Hematopoietic multipotent progenitor cell treated with erythropoietin and hydrocortisone succinate and interleukin-3 and kit ligand, for 15 days (in vitro differentiated cells): Measurements from ENCODE around the gene SMG6.
"Not testable (repeated sequence)": the region's sequence is repeated elsewhere in the genome, so short reads cannot be mapped to it uniquely, and the experiment has no call there.

ENCODE experiments used
- DNase-seq: peaks from one replicate; pipeline ENCODE4 v3.0.0-alpha.2; 2015; ENCODE audit warnings: low spot score

The SMG6 gene

DNA sequence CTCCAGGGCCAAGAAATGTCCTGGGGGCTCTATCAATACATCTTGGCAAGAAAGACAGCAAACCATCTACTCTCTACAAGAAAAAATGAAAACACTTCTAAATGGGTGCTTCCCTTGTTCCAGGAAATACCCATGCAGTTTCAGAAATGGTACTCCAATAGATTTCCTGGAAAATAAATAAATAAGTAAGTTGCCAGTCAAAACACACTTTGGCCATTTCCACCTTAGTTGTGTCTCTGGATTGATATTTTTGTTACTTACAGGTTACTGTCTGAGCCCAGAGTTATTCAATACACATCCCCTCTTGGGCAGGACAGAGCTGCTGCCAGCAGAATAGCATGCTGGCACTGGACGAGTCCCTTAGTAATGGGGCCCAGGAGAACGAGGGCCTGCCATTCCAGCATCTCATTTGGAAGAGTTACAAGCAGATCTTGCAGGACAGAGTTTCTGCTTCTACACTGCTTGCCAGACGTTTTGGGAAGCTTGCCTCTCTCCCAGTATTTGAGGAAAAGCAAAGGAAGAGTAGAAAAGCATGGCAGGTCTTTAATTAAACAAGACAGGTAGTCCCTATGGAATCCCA, 100.5 kb downstream of the SMG6 start:
- DNase-seq = no peak

DNA sequence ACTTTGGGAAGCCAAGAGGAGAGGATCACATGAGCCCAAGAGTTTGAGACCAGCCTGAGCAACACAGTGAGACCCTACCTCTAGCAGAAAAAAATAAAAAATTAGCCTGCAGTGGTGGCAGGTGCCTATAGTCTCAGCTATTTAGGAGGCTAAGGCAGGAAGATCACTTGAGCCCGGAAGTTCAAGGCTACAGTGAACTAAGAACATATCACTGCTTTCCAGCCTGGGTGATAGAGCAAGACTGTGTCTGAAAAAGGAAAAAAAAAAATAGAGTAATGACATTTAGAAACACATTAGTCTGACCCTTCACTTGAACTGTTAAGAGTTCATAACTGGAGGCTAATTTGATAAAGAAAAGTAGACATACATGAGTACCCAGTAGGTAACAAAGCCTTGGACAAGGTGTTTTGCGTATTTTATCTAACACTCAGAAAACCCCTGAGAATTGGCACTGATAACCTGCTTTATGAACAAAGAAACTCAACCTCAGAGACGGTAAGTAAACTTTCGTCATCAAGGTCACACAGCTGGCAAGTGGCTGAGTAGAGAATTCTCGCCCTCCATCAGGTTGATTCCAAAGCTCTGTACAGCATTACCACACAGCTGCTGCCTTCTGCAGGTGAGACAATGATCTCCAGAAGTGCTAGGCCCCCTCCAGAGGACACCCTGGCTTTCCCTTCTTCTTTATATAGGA, 101.1 kb downstream of the SMG6 start:
- DNase-seq = no peak

DNA sequence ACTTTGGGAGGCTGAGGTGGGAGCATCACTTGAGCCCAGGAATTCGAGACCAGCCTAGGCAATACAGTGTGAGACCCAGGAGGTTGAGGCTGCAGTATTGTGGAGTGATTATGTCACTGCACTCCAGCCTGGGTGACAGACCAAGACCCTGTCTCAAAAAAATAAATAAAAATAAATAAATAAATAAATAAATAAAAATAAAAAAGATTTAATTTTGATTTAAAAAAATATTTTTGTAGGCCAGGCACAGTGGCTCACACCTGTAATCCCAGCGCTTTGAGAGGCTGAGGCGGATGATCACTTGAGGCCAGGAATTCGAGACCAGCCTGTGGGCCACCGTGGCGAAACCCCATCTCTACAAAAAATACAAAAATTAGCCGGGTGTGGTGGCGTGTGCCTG, 104.2 kb downstream of the SMG6 start:
- not testable (repeated sequence) for DNase-seq

DNA sequence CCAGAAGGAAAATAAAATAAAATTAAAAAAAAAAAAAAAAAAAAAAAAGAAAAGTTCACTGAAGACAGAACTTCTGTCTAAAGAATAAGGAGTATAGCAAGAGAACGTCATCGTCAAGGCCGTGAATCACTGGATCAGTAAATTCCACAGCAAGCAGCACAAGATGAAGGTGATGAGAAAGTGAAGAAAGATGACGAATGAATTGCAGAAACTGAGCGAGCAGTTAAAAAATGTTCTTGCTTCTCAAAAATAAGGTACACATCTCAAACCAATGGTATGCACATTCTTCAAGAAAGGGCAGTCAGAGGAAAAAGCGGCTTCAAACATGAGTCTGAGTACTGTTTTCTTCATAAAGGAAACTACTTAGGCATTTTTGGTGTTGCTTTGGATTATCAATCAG, 104.7 kb downstream of the SMG6 start:
- DNase-seq = no peak

DNA sequence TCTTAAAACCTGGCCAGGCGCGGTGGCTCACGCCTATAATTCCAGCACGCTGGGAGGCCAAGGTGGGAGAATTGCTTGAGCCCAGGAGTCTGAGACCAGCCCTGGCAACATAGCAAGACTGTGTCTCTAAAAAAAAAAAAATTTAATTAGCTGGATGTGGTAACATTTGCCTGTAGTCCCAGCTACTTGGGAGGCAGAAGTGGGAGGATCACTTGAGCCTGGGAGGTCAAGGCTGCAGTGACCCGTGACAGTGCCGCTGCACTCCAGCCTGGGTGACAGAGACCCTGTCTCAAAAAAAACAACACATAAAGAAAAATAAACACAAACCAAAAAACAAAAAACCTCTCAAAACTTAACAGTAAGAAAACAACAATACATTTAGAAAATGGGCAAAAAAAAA, 106.3 kb downstream of the SMG6 start:
- no peak for DNase-seq

DNA sequence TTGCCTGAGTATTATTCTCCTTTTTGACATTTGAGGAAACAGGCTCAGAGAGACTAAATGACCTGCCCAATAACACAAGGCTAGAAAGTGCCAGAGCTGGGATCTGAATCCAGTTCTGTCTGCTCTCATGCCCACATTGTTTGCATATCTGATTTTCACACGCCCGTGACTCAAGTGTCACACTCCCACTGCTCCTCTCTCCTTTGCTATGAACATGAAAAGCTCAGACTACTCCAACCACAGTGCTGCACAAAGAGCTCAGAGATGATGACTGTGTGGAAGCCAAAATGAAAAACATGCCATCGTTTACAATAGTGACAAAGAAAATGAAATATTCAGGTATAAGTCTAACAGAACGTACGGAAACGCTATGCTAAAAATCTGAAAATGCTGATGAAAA, 107.9 kb downstream of the SMG6 start:
- DNase-seq = no peak

DNA sequence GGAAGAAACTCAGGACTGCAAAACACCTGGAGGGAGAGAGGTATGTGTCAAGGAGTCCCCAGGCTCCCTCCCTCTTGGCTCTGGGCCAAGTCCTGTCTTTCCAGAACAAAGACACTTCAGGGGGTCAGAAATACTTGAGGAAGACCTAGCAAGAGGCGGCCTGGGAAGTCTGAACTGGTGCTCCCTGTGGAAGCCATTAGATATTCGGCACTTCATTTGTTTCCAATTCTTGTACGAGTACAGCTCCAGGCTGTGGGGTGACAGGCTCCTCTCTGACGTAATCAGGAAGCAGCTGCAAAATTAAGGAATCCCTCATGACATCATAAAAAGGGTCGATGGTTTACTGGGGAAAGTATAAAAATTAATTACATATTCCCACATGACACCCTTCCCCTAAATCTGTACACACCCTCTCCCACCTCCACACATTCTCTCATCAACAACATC, 108.7 kb downstream of the SMG6 start:
- DNase-seq = no peak

DNA sequence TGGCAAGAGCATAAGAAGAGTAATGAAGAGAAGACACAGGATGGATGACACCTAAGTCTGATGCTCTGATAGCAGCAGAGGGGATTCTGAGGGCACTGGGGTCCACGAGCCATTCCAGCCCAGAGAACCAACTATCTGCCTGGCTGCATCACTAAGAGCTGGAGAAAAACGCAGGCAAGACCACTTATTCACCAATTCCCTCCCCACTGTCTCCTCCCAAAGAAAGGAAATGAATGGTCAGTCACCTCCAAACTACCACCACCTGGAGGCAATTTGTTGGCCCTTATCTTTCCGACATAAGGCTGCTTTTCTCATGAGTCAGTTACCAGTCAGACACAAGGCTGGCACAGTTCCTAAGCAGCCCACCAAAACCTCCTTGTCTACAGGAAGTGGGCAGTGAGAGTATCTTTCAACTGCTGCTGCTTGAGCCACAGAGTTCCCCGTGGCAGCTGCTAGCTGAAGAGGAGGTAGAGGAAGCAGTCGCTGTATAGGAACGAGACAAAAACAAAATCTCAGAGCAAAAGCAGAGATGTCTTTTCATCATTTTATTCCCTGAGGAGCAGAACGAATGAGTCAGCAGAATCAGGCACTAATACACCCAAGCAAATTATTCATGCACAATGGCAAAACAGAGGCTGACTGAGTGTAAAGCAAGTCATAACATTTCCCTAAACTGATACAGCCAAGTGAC, 111.1 kb downstream of the SMG6 start:
- no peak for DNase-seq

DNA sequence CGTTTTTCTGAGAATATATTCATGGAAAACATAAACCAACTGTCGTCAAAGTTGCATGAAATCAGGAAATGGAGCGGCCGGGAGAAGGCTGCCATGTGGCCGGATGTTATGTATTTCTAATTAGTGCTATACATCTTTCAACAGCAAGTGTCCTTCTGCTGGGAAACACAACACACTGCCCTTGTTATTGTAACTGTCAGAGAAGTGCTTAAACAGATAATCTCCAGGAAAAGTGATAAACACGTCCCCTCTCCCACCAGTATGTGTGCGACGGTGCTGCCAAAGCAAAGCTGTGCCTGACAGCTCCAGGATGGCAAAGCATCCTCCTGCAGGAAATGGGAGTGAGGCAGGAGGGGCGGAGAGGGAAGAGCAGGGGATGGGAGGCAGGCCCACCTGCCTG, 111.8 kb downstream of the SMG6 start:
- no peak for DNase-seq

DNA sequence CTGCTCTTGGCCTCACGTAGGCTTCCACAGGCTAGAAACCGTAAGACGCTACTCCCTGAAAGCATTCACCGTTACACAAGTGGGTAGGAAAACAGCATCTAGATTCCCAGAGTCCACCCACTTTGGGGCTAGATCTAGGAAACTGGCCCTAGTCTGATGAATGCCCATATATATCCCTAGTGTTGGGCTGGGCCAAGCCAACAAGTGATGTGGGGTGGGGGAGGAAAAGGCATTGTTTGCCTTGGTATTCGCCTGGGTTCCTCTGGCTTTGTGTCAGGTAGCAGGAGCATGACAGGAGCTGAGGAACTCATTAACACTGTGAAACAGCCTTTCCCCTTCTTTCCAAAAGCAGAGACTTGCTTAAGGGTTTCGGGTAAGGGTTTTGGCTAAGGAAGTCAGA, 112.4 kb downstream of the SMG6 start:
- no peak for DNase-seq

DNA sequence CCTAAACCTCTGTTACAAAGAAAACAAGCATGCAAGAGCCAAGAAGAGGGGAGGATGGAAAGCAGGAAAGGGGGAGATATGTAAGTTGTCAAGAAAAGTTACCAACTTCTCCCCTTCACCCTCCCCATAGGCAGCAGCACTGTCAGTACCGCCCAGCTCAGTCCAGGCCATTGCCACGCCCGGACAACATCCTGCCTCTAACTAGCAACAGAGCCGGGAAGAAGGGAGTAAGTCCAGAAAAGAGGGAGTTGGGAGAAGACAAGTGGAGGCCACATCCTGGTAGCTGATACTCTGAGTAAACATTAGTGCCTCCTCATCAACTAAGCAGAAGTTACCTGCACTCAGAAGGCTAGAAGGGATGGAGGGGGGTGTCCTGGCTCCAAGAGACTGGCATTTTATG, 113.6 kb downstream of the SMG6 start:
- no peak for DNase-seq

DNA sequence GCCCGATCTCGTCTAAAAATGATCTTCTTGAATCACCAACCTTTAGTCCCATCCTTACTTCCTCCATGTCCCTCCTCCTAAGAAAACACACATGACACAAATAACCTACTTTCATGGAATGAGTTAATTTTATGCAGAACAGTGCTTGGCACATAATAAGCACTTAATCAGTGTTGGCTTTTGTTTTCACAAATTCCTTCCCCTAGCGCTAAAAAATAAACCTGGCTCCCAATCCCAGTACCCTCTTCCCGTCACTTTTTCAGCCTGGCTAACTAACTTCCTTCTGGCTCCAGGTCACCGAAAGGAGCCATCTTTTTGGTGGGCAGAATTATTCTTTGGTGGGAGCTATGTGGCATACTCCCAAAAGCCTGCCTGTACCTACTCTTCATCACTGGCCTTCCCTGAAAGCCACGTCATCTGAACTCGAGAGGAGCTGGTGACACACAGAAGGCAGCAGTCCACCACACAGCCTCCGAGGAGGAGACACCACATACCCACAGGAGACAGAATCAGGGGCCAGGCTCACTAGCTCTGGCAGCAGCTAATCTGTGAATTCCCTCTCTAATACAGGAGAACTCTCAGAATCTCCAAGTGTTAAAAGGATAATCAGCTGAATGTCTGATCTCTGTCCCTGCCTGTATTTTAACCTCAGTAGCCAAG, 114.5 kb downstream of the SMG6 start:
- DNase-seq = no peak

DNA sequence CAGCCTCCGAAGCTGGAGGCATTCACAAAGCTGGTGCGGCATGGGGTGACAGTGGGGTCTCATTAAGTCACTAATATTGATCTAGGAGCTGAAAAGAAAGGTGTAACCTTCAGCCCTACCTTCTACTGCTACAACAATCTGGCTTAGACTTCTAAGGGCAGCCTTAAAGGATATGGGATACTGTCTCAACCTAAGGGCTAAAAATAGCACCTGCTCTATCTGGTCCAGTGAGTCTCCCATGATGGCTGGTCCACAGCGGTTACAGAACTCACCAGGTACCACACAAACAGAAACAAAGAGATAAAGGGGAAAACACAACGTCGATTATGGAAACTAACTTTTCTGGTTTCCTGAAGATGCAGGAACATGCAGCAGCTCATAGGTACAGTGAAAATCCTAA, 115.8 kb downstream of the SMG6 start:
- DNase-seq = no peak

DNA sequence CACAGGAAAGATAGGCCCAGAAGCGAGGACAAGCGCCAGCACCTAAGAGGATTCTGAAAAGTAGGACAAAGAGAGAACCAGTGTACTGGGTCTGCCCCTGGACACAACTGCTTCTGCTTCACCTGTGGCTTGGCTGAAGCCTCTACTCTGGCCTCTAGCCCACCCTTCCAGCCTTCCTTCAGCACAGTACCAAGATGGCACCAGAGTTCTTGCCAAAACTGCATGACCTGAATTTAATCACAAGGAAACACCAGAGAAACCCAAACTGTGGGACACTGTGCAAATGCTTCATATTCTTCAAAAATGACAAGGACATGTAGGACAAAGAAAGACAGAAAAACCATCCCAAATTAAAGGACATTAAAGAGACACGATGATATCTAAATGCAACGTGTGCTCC, 116.6 kb downstream of the SMG6 start:
- no peak for DNase-seq

DNA sequence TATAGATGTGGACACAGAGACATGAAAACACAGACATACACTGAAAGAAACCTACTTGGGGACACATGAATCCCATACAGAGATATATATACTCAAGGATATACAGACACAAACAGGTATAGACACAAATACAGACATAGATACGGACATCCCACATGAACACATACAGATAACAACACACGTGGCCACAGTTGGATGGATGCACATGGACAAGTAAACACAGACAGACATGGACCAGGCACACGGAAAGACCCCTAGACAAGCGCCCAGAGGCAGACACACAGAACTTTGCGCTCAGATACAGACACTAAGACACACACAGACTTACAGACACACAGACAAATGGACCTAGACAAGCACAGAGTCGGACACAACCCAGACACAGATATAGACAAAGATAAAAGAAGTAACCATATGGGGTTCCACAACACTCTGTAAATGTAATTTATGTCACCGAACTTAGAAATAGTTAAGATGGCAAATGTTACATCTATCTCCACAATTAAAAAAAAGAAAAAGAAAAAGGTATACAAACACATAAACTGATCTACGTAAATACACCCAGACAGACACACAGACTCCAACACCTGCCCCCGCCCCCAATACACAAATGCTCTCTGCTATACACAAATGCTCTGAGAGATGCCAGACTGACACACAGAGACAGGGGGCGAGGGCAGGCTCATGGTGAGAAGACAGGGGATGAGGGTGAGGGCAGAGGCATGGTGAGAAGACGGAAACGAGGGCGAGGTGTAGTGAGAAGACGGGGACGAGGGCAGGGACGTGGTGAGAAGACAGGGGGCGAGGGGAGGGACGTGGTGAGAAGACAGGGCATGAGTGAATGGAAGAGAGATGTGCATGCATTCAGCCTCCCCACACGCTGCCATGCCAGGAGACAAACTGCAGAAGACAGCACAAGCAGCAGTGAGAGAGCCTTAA, 118.3 kb downstream of the SMG6 start:
- DNase-seq = no peak

DNA sequence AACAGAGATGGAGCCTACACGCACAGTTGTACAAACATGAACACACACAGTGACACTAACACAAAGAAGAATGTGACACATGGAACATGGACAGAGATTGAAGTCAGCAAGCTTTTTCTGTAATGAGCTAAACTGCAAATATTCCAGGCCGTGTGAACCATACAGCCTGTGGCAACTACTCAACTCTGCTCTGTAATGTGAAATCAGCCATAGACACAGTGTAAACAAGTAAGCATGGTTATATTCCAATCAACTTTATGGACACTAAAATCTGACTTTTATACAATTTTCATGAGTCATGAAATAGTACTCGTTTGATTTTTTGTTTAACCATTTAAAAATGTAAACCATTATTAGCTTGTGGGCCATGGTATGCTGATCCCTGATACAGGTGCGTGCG, 120.2 kb downstream of the SMG6 start:
- no peak for DNase-seq

DNA sequence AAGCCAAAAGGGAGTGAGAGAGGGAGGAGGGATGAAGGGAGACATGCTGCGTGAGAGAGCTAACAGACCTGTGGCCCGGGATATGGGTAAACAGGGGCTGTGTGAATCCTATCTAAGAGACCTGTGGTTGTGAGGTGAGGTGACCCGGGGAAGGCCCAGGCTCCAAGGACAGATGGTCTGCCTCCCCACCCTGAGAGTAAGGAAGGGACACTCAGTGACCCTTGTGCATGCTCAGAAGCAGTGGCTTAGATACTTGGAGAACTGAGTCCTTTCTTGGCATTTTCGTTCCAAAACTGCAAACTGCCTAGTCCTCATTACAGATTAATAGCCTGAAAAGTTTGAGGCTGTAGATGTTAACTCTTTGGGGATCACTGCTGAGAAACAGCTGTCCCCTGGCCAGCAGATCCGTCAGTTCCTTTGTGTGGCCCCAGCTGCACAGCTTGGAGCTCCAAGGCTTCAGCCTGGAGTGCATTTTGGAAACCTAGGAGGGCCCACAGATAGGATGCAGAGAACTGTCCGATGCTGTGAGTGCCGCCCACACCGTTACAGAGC, 121.6 kb downstream of the SMG6 start:
- no peak for DNase-seq

DNA sequence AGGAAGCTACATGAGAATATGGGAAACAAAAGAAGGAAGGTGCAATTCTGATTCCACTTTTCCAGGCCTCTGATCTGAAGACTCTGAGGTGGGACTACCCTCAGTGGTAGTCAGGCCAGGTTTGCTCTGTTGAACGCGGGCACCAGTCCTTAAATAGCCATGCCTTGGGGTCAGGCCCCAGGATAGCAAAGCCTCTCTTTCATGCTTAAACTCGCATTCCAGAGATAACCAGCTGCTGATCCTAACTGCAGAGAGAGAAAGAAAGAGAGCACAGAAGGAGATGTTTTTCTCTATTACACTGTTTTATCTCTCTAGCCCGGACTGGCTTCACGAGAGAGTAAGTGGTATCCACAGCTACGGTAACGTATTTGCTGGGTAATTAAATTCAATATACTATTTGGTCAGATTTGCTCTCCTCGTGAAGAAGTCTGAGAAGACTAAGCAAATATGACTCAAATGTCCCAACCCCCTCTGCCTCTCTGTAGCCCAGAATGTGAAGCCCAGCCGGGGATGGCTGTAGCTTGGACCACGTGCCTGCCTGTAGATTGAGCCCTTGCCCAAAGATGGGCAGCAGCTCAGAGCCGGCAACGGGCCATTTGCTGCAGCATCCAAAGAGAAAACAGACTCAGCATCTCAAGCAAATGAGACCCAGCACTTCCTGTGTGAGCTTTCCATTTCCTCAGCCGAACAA, 122.2 kb downstream of the SMG6 start:
- no peak for DNase-seq

DNA sequence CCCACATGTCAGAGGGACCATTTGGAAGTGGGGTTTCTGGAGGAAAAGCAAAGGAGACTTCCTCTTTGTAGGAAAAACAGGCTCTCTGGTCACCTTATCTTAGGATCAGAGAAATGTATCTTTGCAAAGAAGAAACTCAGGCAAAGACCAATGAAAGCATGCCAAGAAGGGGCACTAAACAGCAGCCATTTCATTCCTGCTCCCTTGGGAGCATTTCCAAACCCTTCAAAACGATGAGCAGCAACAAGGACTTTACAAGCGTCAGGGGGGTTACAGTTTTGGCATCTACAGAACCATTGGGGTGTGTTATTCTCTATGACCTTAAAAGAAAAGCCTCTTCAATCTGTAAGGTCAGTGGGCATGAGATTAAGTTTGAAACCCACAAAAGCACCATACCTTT, 122.8 kb downstream of the SMG6 start:
- no peak for DNase-seq

DNA sequence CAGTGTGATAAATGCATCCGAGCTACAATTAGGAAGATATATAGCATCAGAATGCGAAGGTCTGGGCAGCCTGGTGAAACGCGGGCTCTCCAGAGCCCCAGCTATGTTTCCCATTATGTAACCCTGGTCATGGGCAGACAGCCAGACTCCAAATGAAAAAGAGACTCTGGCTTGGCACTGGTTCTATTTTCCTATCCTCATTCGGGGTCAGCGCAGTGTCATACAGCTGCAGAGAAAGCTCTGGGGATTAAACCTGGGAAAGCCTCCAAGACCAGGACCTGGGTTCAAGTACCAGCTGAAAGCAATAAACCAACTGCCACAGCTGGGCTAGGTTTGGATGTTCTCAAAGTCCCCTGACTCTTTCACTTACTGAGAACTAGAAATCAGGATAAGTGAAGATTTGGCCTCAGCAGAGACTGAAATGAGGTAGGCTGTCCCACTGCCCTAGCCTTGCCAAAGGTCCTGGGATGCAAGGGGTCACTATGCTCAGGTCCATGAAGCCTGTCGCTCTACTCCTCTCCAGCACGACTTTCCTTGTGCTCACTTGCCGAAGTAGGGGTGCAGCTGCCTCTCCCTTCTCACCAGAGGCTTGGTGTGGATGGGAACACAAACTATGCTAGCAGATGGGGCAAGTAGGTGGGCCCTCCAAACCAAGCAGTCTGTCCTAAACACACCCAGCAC, 123.8 kb downstream of the SMG6 start:
- no peak for DNase-seq
